Effector memory CD4-positive, alpha-beta T cell (primary cell): ENCODE measurements around the gene LAMA2.

Source experiments
- DNase-seq, 3 donors: peaks; one replicate each; pipeline ENCODE4 v3.0.0-alpha.2; 2020
- H3K27ac ChIP-seq: 2 replicates; pipeline ENCODE4 v1.7.0; 2013; ENCODE audit warnings: mild to moderate bottlenecking, low read length, moderate library complexity; ENCODE audit not compliant: insufficient read depth, poor library complexity, severe bottlenecking
- H3K27me3 ChIP-seq: replicated peaks from 2 replicates; pipeline ENCODE4 v1.7.0; 2013; ENCODE audit warnings: mild to moderate bottlenecking, low read length; ENCODE audit not compliant: insufficient read depth, control insufficient read depth, poor library complexity, severe bottlenecking
- H3K36me3 ChIP-seq: 2 replicates; pipeline ENCODE4 v1.7.0; 2013; ENCODE audit warnings: mild to moderate bottlenecking, low read length, moderate library complexity; ENCODE audit not compliant: control insufficient read depth, insufficient read depth
- H3K4me1 ChIP-seq: 2 replicates; pipeline ENCODE4 v1.7.0; 2013; ENCODE audit warnings: low read length, mild to moderate bottlenecking; ENCODE audit not compliant: control insufficient read depth, insufficient read depth, poor library complexity, severe bottlenecking
- H3K4me3 ChIP-seq: 2 replicates; pipeline ENCODE4 v1.7.0; 2013; ENCODE audit warnings: low read length, low read depth, mild to moderate bottlenecking; ENCODE audit not compliant: insufficient read depth, poor library complexity, severe bottlenecking
- H3K9me3 ChIP-seq: 2 replicates; pipeline ENCODE4 v1.7.0; 2013; ENCODE audit warnings: mild to moderate bottlenecking, low read length, moderate library complexity; ENCODE audit not compliant: control insufficient read depth

The LAMA2 gene

DNA sequence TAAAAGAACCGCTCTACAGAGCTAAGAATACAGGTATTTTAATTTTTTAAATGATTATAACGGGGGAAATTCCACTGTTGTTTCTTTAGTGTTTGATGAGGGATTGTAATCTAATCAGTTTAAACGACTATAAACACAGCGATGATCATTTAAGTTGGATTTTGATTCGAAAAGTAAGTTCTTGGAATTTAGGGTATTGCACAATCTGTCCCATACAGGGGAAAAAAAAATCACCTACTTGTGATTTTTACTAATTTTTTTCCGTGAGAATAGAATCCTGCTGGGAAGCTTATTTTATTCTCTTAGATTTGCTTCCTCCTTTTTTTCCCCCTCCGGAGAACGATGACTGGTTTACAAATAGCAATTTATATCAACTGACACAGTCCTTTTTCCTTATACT is 108.0 kb downstream of the LAMA2 start:
- no peaks in the 10 kb centered on the region for H3K4me1 ChIP-seq
- H3K9me3 ChIP-seq = no peaks in the 10 kb centered on the region
- no peak overlapping the region for H3K4me3 ChIP-seq
- no peak overlapping the region for H3K27ac ChIP-seq
- no peaks in the 10 kb centered on the region for H3K27me3 ChIP-seq
- no peak for DNase-seq
- no peaks in the 10 kb centered on the region for H3K36me3 ChIP-seq

DNA sequence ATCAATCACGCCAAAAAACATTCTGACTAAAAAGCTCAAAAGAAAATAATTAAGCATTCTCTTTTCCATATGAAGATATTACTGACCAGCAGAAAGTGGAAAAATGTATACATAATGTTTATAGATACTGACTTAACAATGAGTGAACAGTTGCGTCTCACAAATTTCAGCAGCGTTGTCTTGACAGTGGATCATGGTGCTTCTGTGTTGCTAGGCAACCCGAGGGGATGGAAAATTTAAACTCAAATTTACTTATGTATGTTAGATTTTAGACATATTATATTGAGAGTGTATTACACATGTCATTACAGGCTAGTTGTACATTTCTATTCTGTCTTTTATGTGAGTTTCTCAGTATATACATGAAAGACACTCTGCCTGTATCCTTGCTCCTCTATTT is 110.2 kb downstream of the LAMA2 start:
- no peaks in the 10 kb centered on the region for H3K9me3 ChIP-seq
- no peak overlapping the region for H3K4me3 ChIP-seq
- H3K27me3 ChIP-seq = no peaks in the 10 kb centered on the region
- H3K36me3 ChIP-seq = no peaks in the 10 kb centered on the region
- no peak for DNase-seq
- no peaks in the 10 kb centered on the region for H3K4me1 ChIP-seq
- no peak overlapping the region for H3K27ac ChIP-seq

DNA sequence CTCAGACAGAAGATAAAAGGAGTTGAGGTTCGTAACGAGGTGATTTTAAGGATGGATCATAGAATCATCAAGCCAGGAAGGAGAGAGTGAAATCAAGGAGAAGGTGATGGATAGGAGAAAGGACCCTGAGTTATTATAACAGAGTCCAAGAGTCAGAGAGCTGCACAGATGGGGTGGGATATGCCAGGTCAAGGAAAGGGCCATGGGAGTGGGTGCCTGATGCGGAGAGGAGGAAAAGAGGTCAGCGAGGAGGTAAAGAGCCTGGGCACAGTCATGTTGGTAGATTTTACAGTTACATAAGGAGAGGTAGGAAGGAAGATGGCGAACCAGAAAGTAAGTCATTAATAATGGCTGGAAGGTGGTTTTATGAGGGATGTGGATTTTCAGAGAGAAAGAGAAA is 114.9 kb downstream of the LAMA2 start:
- no peak for DNase-seq
- no peaks in the 10 kb centered on the region for H3K9me3 ChIP-seq
- no peaks in the 10 kb centered on the region for H3K27me3 ChIP-seq
- no peak overlapping the region for H3K27ac ChIP-seq
- H3K36me3 ChIP-seq = no peaks in the 10 kb centered on the region
- H3K4me1 ChIP-seq = no peaks in the 10 kb centered on the region
- H3K4me3 ChIP-seq = no peak overlapping the region

DNA sequence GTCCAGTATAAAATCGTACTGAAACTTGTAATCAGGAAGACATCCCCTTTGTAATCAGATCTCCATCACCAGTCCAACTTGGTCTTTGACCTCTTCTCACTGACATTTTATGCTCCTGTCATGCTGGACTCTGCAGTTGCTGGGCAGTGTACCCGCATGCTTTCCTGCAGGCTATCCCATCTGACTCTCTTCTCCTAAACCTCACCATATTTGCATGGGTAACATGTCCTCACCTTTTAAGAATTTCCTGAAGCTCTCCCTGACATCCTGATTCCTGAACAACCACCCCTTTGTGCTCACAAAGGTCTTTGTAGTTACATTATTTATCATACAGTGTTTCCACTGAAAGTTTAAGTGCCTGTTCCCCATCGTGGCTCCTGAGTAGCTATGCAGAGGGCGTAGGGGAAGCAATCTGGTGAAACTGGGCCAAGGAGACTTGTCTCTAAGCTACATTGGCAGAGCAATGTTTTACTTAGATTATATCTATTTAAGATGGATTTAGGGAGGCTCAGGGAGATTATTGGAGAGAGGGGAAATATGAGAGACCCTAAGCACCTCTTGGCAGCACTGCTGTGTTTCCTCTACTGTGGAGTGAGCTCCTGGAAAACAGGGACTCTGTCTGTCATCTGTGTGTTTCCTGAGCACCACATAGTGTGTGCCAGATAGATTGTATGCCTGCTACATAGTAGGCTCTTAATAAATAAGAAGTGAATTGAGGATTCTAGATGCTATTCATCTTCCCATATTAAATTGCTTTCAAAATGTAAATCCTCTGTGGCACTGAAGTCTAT is 124.0 kb downstream of the LAMA2 start:
- Histone ChIP-seq H3K36me3 (no peaks in the 10 kb centered on the region), H3K9me3 (no peaks in the 10 kb centered on the region), H3K27me3 (no peaks in the 10 kb centered on the region), H3K27ac (no peak overlapping the region), H3K4me3 (no peak overlapping the region), H3K4me1 (no peaks in the 10 kb centered on the region)
- no peak for DNase-seq

DNA sequence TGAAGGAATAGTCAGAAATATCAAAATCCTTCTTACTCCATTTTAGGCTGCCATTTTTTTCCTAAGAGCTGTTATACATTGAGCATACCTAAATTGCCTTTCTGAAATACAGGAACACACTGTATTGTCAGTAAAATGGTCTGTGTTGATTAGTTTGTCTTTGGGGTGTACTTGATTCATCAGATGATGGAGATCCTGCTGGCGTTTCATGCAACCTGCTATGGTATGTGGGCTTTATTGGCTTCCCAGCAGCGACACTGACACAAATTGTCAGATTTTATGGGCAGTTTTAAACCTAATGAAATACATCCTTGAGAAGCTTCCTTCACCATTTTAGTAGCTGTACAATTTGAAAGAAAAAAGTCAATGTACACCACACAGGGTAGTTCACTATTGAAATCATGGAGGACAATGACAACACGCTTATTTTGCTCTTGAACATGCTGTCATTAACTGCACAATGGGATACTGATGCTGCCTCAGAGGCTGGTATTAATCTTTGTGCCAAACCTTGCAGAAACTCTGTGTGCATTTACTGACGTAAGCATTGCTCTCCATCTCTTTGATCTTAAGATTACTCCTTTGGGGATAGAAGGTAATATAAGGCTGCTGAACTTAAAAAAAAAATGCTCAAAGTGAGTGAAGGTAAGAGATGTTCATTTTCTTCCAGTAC is 124.9 kb downstream of the LAMA2 start:
- Histone ChIP-seq H3K27me3 (no peaks in the 10 kb centered on the region), H3K9me3 (no peaks in the 10 kb centered on the region), H3K4me1 (no peaks in the 10 kb centered on the region), H3K4me3 (no peak overlapping the region), H3K36me3 (no peaks in the 10 kb centered on the region), H3K27ac (no peak overlapping the region)
- no peak for DNase-seq

DNA sequence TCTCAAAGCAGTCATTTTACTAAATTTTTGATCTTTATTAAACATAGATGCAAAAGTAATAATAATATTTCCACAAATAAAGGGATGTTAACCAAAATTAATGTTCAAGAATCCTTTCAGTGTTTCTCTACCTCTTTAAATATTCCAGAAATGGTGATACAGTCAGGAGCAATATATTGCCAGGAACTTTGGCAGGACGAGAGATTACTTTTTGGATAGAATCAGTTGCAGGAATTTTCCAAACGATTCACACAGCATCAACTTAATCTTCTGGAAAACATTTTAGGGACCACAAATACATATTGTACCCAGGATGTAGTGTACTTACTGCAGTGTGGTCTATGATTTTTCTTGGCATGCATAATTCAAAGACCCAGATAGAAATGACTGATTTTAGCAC is 125.7 kb downstream of the LAMA2 start:
- H3K4me3 ChIP-seq = no peak overlapping the region
- no peak for DNase-seq
- no peaks in the 10 kb centered on the region for H3K4me1 ChIP-seq
- no peak overlapping the region for H3K27ac ChIP-seq
- H3K36me3 ChIP-seq = no peaks in the 10 kb centered on the region
- H3K9me3 ChIP-seq = no peaks in the 10 kb centered on the region
- no peaks in the 10 kb centered on the region for H3K27me3 ChIP-seq

DNA sequence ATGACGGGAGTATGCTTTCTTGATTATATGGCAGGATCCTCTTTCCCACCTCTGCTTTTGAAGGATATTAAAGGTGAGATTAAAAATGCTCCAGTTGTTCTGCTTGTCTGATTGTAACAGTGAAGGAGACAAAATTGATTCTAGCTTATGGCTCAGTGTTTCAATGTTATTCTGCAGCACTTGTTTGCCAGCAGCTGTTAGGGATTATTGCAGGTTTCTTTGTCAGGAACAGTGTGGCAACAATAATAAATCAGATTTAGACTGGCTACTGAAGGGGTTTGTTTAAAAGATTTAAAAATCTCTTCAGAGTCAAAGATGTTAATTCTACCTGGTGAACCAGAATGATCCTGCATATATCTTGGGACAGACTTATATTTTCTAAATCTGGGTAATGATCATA is 126.9 kb downstream of the LAMA2 start:
- no peaks in the 10 kb centered on the region for H3K27me3 ChIP-seq
- no peaks in the 10 kb centered on the region for H3K9me3 ChIP-seq
- H3K27ac ChIP-seq = no peak overlapping the region
- no peak overlapping the region for H3K4me3 ChIP-seq
- no peaks in the 10 kb centered on the region for H3K4me1 ChIP-seq
- no peaks in the 10 kb centered on the region for H3K36me3 ChIP-seq
- DNase-seq = no peak

DNA sequence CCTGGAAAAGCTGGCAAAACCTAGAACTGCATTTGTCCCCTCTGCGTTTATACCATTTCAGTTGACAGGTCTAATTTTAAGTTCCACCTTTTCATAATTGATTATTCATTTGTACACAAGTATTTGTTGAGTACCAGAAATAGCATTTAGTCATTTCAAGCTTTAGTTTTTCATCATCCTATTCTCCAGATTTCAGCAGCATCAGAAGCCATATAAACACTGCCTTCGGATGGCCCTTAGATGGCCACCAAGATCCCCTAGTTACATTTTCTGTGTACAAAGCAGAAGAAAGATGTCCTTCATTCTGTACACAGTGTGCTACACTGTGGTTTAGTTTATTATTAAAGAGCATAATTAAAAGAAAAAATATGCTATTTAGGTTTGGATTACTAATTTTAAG is 131.4 kb downstream of the LAMA2 start:
- Histone ChIP-seq H3K4me1 (no peaks in the 10 kb centered on the region), H3K4me3 (no peak overlapping the region), H3K27me3 (no peaks in the 10 kb centered on the region), H3K9me3 (no peaks in the 10 kb centered on the region), H3K36me3 (no peaks in the 10 kb centered on the region), H3K27ac (no peak overlapping the region)
- DNase-seq = no peak

DNA sequence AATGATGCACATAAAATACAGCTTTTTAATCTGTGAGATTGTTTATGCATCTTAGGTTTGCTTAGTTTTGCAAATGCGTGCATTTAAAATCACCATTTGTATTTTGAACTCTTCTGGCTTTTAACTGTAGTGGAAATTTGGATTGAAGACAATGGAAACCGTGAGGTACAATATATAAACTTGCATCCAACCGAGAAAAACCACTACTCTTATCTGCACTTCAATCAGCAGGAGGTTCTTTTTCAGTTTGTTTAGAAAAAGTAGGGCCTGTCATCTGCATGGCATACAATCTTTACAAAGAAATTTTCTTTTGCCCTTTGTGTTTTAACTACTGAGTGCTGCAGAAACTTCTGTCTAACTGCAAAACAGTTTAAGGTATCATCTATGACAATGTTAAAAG is 132.8 kb downstream of the LAMA2 start:
- Histone ChIP-seq H3K9me3 (no peaks in the 10 kb centered on the region), H3K27me3 (no peaks in the 10 kb centered on the region), H3K4me1 (no peaks in the 10 kb centered on the region), H3K27ac (no peak overlapping the region), H3K36me3 (no peaks in the 10 kb centered on the region), H3K4me3 (no peak overlapping the region)
- no peak for DNase-seq

DNA sequence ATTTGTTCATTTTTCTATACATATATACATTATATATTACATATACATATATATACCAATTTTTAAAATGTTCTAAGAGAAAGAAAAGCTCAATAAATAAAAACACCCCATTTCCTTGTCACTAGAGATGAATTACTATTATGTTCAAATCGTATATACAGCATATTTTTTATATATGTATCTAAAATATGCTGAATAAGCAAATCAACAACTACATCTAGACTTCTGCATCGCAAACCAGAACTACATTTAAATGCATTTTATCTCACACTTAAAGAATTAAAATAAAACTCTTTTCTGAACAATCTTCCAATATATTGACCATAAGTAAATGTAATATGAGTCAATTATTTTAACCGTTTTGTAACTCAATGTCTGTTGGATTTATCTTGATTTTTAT is 133.9 kb downstream of the LAMA2 start:
- no peak overlapping the region for H3K27ac ChIP-seq
- no peak for DNase-seq
- no peaks in the 10 kb centered on the region for H3K36me3 ChIP-seq
- no peaks in the 10 kb centered on the region for H3K27me3 ChIP-seq
- H3K4me1 ChIP-seq = no peaks in the 10 kb centered on the region
- no peak overlapping the region for H3K4me3 ChIP-seq
- H3K9me3 ChIP-seq = no peaks in the 10 kb centered on the region
